Renal pelvis (tissue), 4 donors: ENCODE results near the gene CARD10. TPM values are rescaled to one million over a fixed set of nuclear protein-coding genes. Genes with fewer than 3 reads are reported as not detected.

Experiments
- DNase-seq: peaks from one replicate; pipeline ENCODE4 v3.0.0-alpha.2; 2013
- polyA plus RNA-seq, 3 donors: library from polyadenylated mRNA; unstranded; fragments of 120-200 nt; gene quantifications; one replicate each; pipeline ENCODE4 v1.2.1, GENCODE V29; 2013; ENCODE audit not compliant: insufficient read length in 3 of 3

Gene CARD10
- polyA plus RNA-seq, 3 donors = 23.4 to 29.4 (median 29.2) TPM

DNA sequence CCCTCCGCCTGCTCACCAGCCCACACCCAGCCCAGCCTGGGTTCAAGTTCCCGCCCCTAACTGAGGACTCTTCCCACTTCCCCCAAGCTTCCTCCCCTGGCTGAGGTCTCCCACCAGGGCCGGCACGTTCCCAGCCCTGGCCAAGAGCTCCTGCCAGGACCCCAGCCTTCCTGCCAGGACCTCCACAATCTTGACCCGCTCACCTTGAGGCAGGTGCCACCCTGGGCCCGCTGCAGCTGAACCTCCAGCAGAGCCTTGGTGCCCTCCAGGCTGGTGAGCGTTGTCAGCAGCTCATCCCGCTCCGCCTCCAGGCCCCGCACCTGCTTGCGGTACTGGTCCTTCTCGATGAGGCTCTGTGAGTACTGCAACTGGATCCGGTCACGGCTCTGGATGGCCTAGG, 13.2 kb downstream of the CARD10 start:
- no peak for DNase-seq

- DNase-seq = no peak
Measured at GRCh38 chr22:37505565-37505964, 13.7 kb downstream of the CARD10 start.

DNA sequence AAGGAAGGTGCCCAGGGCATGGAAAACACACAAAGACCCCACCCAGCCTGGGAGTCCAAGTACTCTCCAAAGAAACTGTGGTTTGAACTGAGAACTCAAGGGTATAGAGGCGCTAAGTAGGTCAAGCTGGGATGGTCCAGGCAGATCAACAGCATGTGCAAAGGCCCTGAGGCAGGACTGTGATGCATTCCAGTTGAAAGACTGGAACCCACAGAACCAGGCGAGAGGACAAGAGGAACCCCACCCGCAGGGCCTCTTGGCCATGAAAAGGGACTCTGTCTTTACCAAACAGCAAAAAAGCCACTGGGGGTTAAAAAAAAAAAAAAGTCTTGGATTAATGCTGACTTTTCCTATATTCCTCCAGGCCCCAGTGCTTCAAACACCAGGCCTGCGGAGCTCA, 14.3 kb downstream of the CARD10 start:
- DNase-seq = no peak

DNA sequence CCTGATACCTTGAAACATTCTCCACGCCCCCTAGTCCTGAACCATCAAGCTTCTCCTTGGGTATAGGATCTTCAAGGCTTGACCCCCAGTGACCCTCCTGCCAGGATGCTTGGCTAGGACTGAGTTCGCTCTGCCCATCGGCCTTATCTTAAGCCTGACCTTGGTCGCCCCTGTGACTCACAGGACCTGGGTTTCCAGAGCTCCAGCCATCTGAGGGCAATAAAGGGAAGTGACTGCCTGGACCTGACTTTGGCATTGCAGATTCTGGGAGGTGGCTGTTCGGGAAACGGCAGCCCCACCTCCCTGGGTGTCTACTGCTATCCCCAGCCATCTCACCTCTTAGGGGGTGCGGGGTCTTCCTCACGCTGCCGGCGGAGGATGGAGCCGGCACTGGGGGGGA, 15.4 kb downstream of the CARD10 start:
- DNase-seq = no peak

DNA sequence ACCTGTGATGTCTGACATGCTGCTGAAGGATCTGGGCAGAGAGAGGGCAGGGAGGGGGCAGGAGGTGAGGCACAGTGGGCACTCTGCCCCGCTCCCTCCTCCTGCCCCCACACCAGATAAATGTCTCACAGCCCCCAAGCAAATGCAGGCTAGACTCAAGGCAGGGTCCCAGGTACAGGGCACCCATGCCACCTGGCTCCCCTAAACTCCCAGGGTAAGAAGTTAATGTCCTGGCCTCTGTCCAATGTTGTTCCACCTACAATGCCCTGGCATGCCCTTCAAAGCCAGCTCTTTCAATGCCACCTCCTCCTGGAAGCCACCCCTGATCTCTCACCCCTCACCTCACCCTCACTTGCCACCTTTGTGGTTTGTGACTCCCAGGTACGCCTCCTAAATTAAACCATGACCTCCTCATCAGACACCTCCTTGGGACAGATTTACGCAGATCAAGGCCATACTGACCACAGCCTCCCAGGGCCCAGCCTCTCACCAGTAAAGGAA, 16.0 kb downstream of the CARD10 start:
- no peak for DNase-seq

DNA sequence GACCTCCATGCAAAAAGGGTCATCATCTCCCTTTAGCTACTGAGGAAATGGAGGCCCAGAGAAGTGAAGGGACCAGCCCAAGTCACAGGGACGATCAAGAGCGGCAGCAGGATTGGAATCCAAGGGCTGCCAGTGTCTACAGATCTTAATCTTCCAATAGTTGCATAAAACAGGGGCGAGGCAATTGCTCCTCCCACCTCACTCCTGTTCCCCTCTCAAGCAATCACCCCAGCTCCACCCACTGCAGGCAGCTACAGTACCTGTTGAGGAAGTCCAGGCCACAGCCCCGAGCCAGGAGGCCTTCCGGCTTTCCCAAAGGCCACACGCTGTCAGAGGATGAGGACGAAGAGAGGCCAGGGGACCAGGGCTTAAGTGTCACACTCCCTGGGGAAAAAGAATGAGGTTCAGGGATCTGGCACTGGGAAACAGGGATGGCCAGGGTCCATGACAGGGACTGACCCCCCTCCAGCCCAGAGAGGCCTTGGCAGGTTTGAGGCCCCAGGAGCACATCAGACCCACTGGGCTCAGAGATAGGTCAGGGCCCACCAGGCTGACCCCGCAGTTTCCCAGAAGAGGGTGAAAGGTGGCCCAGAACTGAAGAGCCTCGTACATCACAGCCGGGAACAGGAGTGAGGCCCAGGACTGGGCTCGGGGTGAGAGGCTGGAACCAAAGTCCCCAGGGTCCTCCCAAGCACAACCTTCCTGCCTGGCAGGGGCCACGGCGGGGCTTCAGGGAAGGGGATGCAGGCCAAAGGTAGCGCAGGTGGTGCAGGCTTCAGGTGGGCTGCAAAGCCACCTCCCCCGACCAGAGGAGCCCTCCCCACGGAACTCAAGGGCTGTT, 16.7 kb downstream of the CARD10 start:
- DNase-seq = no peak

DNA sequence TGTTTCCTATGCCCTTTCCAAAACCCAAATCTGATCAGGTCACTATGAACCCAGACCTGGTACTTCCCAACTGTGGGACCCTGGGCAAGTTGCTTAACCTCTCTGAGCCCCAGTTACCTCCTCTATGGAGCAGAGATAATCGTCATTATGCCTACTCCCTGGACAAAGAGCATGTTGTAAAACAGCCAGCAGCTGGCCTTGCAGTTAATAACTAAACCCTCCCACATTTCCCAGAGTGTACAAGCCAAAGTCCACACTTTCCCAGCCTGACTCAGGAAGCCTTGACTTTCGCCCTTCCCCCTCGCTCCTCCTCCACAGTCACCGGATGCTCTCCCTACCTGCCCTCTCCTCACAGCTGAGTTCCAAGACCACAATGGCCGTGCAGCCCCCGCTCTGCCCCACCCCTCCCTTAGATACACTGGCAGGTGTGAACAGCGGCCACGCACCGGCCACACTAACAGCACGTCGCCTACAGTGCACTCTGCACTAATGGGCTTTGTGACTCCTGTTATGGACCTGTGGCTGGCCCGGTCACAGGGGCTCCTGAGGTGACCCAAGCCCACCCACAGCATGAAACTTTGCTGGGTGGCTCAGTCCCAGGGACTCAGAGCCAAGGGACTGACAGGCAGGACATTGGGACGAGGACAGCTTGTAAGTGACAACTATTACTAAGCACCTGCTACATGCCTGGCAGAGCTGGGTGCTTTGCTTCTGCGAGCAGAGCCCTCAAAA, 17.4 kb downstream of the CARD10 start:
- peak; percentile 95 for DNase-seq

DNA sequence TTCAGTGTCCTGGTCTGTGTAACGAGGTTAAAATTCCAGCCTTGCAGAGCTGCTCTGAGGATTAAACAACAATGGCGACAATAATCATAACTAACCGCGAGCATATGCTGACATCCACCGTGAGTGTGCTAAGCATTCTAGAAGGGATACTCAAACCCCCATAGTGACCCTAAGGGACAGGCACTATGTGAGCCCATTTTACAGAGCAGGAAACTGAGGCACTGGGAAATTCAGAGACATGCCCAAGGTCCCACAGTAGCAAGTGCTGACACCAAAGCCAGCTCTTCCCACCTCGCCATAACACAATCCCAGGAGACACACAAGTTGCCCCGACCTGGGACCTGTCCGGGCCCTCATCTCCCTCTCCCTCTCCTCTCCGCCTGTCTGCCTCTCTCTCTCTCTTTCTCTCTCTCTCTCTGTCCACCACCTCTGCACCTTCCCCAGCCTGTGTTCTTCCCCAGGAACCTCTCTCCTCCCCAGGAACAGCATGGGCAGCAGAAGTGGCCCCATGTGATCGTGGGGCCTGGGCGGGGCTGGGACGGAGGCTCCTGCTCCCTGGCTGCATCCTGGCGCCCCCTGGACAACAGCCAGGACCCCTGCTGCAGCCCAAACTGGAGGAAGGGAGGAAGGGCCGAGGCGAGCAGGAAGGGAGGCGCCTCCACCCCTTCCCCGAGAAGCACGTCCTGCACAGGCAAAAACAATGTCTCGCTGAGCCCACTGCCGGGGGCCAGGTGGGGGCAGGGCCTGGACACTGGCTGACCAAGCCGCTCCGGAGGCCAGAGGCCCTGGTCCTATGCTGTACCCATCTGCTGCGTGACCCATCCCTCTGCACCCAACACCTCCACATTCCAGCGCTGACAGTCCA, 18.2 kb downstream of the CARD10 start:
- no peak for DNase-seq

GRCh38 chr22:37499789-37500540, 19.2 kb downstream of the CARD10 start:
- DNase-seq = no peak

DNA sequence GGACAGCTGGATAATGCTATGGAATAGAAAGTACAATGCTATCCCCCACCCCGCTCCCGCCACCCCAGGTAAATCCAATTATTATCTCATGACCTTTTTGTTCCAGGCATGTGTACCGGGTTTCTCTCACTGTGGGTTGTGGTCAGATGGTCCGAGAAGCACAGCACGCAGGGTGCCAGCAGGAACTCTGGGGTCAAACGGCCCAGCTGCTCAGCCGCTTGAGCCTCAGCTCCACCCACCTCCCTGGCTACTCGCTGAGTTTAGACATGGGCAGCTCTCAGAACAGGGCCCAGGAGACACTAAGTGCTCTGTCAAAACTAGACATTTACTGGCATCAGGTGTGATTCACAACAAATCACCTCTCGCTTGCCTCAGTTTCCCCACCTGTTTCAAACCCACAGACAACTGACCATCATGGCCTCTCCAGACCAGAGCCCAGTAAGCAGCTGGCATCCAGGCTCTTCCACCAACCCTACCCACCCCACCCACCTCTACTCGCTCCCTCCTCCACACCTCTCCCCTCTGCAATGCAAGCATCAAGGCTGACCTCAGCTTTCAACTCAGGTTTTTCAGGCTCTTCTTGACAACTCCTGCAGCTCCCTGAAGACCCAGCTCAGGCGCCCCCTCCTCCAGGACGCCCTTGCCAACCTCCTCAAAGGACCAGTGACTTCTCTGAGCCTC, 20.0 kb downstream of the CARD10 start:
- no peak for DNase-seq

DNA sequence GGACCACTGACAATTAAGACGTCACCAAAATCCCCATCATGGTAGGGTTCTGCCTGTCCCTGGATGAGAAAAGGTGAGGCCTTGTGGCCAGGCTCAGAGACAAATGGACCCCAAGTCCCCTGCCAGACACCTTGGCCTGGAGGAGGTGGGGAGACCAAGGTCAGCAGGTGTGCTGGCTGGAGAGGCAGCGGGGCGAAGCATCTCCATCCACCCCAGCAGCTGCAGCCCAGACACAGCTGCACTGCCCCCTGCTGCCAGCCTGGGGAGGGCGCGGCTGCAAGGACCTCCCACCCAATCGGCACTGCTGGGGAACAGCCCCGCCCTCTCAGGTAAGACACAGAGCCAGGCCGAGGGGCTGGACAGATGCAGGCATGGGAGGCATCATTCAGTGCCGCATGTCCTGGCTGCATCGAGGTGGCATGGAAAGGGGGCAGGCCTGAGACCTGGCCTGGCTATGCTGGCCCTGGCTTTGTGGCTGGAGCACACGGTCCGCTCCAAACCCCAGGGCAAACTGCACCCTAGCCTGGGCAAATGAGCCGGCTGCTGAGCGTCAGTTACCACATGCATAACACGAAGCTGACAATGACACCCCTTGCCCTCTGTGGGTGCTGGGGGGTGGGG, 20.8 kb downstream of the CARD10 start:
- DNase-seq = no peak

DNA sequence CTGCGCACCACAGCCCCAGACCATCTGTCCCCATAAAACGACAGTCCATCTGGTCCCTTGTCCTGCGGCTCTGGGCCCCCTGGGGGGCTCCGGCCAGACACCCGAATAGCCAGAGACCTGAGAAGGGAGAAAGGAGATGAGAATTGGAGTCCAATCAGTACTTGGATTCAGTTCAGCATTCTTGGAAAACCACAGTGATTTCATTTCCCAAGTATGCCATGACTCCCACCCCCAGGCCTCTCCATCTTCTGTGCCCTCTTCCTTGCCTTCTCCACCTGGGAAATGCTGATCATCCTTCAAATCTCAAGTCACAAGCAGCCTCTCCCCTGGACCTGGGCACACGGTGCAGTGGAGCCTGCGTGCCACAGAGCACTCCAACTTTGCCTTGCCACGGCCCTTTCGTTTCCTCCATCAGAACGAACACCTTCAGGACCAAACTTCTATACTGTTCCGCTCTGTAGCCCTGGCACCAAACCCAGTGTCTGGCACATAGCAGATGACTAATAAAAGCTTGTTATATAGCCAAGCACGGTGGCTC, 22.1 kb downstream of the CARD10 start:
- no peak for DNase-seq

DNA sequence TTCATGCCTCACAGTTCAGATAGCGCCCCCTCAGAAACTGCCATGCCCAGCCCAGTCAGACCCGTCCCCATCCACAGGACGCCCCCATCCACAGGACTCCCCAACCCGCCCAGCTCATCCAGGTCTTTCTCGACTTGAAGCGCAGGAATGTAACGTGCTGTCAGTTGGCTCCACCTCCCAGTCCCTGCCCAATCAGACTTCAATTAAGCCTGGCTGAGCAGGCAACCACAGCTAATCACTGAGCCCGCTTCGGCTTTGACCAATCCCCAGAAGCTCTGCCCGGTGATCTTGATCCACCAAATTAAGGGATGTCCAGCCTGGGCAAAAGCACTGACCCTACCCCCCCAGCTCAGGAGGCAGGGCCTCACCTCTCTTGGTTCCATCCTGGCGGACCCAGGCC, 22.6 kb downstream of the CARD10 start:
- DNase-seq = no peak

DNA sequence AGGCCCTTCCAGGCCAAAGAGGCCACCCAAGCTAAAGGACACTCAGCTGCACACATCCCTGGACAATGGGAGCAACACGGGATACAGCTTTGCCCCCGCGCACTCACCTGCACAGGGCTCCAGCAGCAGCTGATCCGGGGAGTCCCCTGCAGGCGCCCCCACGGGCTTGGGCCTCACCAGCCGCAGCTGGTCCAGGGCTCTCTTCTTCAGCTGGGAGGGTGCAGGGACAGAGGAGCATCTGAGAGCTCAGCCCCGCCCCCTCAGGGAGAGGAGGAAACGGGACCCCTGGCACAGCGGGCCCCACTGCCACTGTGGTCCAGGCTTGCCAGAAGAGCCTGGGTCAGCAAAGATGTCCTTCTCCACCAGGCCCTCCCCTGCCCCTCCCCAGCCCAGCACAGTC, 25.2 kb downstream of the CARD10 start:
- DNase-seq = no peak

- DNase-seq = no peak
Measured at GRCh38 chr22:37492428-37493344, 26.5 kb downstream of the CARD10 start.

GRCh38 chr22:37491559-37492427, 27.4 kb downstream of the CARD10 start:
- no peak for DNase-seq

- DNase-seq = no peak
Measured at GRCh38 chr22:37491106-37491505, 28.1 kb downstream of the CARD10 start.

DNA sequence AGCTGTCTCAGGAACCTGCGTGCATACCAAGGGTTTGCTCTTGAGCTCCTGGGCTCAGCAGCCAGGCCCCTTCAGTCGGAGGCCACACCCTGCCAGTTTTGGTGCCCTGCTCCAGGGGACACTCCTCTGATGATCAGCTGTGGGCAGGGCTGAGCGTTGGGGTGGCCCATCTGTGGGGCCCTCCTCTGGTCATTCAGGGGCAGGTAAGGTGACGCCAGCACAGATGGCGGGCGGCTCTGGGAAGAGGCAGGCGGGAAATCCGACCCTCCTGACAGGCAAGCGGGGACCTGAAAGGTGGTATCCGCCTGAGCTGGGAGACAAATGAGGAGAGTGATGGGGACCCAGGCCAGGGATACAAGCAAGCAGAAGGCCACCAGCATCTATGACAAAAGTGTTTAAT, 29.2 kb downstream of the CARD10 start:
- no peak for DNase-seq
